HG02642 (cell line): ENCODE results near the gene PTPRN2.

Experiments used
- ATAC-seq: cut with Tn5 transposase; IDR thresholded peaks from one replicate; pipeline ENCODE4 v1.9.1; 2021; ENCODE audit warnings: mild to moderate bottlenecking; ENCODE audit not compliant: unreplicated experiment, poor library complexity

Gene PTPRN2

GRCh38 chr7:157768198-157768597 is 819.4 kb downstream of the PTPRN2 start:
- no peak for ATAC-seq

GRCh38 chr7:157767506-157768197 is 820.0 kb downstream of the PTPRN2 start:
- ATAC-seq: no peak

GRCh38 chr7:157766098-157766497 is 821.5 kb downstream of the PTPRN2 start:
- ATAC-seq: no peak

GRCh38 chr7:157764946-157765537 is 822.6 kb downstream of the PTPRN2 start:
- no peak for ATAC-seq

- ATAC-seq: no peak
Observed at GRCh38 chr7:157764193-157764592, 823.4 kb downstream of the PTPRN2 start.

GRCh38 chr7:157763279-157764000 is 824.2 kb downstream of the PTPRN2 start:
- no peak for ATAC-seq

- no peak for ATAC-seq
Observed at GRCh38 chr7:157762824-157763223, 824.8 kb downstream of the PTPRN2 start.

- no peak for ATAC-seq
Observed at GRCh38 chr7:157760004-157760730, 827.5 kb downstream of the PTPRN2 start.

GRCh38 chr7:157759246-157759805 is 828.3 kb downstream of the PTPRN2 start:
- ATAC-seq: no peak

- no peak for ATAC-seq
Observed at GRCh38 chr7:157758468-157759245, 829.0 kb downstream of the PTPRN2 start.

GRCh38 chr7:157757776-157758467 is 829.7 kb downstream of the PTPRN2 start:
- no peak for ATAC-seq

GRCh38 chr7:157757211-157757610 is 830.4 kb downstream of the PTPRN2 start:
- no peak for ATAC-seq

- ATAC-seq: no peak
Observed at GRCh38 chr7:157755741-157756140, 831.9 kb downstream of the PTPRN2 start.

GRCh38 chr7:157754416-157754790 is 833.2 kb downstream of the PTPRN2 start:
- no peak for ATAC-seq

GRCh38 chr7:157753713-157754415 is 833.8 kb downstream of the PTPRN2 start:
- ATAC-seq: no peak

- ATAC-seq: no peak
Observed at GRCh38 chr7:157752832-157753291, 834.8 kb downstream of the PTPRN2 start.

GRCh38 chr7:157751951-157752673 is 835.5 kb downstream of the PTPRN2 start:
- no peak for ATAC-seq

GRCh38 chr7:157751406-157751805 is 836.2 kb downstream of the PTPRN2 start:
- no peak for ATAC-seq
